ENCODE measurements around the gene MYO5B.
A peak's percentile ranks its signal among the peaks of the same experiment; 100 is the strongest.

The MYO5B gene

GRCh38 chr18:49931179-49931578 lies 263.8 kb downstream of the MYO5B start:
- Histone ChIP-seq H3K36me3 (no peaks in the 10 kb centered on the region), H3K4me3 (no peak overlapping the region), H4K20me1 (no peaks in the 10 kb centered on the region), H3K4me2 (peak overlapping the region; percentile 76), H3K27ac (peak overlapping the region; percentile 68), H3K9me3 (no peaks in the 10 kb centered on the region), H3K9ac (peak overlapping the region; percentile 53; the same call in 1 of the 2 replicates), H3K27me3 (no peaks in the 10 kb centered on the region), H3K4me1 (peaks cover 62% of the 10 kb centered on the region)
- TF ChIP-seq Cebpa-rat (IDR thresholded peaks at IDR 0.05) = no peak

GRCh38 chr18:49926106-49926745 lies 268.7 kb downstream of the MYO5B start:
- H3K27ac ChIP-seq = no peak overlapping the region
- H3K9me3 ChIP-seq = no peaks in the 10 kb centered on the region
- H3K4me1 ChIP-seq = peaks cover 20% of the 10 kb centered on the region
- no peak overlapping the region for H3K4me2 ChIP-seq
- H3K9ac ChIP-seq = no peak overlapping the region
- no peaks in the 10 kb centered on the region for H3K36me3 ChIP-seq
- no peaks in the 10 kb centered on the region for H3K27me3 ChIP-seq
- no peak overlapping the region for H3K4me3 ChIP-seq
- no peak for TF ChIP-seq Cebpa-rat (IDR thresholded peaks at IDR 0.05)
- no peaks in the 10 kb centered on the region for H4K20me1 ChIP-seq

GRCh38 chr18:49924293-49924983 lies 270.5 kb downstream of the MYO5B start:
- H3K27me3 ChIP-seq = no peaks in the 10 kb centered on the region
- H3K36me3 ChIP-seq = no peaks in the 10 kb centered on the region
- no peak overlapping the region for H3K4me2 ChIP-seq
- H4K20me1 ChIP-seq = no peaks in the 10 kb centered on the region
- H3K4me3 ChIP-seq = no peak overlapping the region
- H3K9ac ChIP-seq = no peak overlapping the region
- no peak overlapping the region for H3K27ac ChIP-seq
- TF ChIP-seq Cebpa-rat (IDR thresholded peaks at IDR 0.05) = no peak
- no peaks in the 10 kb centered on the region for H3K9me3 ChIP-seq
- peaks cover 24% of the 10 kb centered on the region for H3K4me1 ChIP-seq

DNA sequence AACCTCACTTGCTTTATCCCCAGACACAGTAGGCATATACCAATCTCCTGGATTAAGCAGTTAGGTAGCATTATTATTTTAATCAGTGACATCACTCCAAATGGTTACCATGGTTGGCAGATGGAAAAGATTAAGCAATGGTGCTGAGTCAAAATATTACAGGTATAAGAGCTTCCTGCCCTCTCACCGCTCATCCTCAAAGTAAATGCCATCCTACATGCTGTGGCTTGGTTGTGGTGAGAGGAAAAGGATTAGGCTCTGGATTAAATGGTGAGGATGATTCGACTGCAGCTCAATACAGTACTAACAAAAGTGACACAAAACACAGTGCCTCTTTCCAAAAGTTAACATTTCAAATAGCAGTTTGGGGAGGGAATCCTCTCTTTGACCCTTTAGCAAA lies 272.7 kb downstream of the MYO5B start:
- H3K27ac ChIP-seq = no peak overlapping the region
- no peak for TF ChIP-seq Cebpa-rat (IDR thresholded peaks at IDR 0.05)
- H3K4me1 ChIP-seq = peaks cover 19% of the 10 kb centered on the region
- no peaks in the 10 kb centered on the region for H3K36me3 ChIP-seq
- no peak overlapping the region for H3K4me3 ChIP-seq
- no peak overlapping the region for H3K9ac ChIP-seq
- no peak overlapping the region for H3K4me2 ChIP-seq
- H3K9me3 ChIP-seq = no peaks in the 10 kb centered on the region
- no peaks in the 10 kb centered on the region for H4K20me1 ChIP-seq
- H3K27me3 ChIP-seq = no peaks in the 10 kb centered on the region

- Histone ChIP-seq H3K36me3 (no peaks in the 10 kb centered on the region), H3K9me3 (no peaks in the 10 kb centered on the region), H3K4me1 (peaks cover 19% of the 10 kb centered on the region), H3K4me3 (no peak overlapping the region), H4K20me1 (no peaks in the 10 kb centered on the region), H3K27ac (no peak overlapping the region), H3K27me3 (no peaks in the 10 kb centered on the region), H3K9ac (no peak overlapping the region), H3K4me2 (peak overlapping the region; percentile 67)
- TF ChIP-seq Cebpa-rat (IDR thresholded peaks at IDR 0.05) = no peak
Measured at GRCh38 chr18:49921318-49921985, 273.5 kb downstream of the MYO5B start.

DNA sequence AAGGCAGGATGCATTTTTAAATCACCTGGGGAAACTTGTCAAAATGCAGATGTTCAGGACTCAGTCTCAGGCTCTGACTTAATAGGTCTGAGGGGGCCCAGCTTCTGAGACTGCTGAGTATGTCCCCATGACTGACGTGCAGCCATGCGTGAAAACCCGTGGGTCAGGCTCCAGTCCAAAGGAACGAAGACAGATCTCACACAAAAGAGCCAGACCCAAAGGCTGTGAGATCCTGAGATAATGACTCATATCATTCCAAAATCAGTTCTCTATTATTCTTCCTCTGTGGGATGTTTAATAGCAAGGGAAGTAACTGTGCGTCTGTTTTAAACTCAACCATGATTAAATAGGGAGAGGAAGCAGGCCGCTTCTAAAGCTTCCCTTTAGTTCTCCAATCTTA lies 274.2 kb downstream of the MYO5B start:
- Histone ChIP-seq H3K9me3 (no peaks in the 10 kb centered on the region), H4K20me1 (no peaks in the 10 kb centered on the region), H3K27me3 (no peaks in the 10 kb centered on the region), H3K27ac (no peak overlapping the region), H3K36me3 (no peaks in the 10 kb centered on the region), H3K4me1 (peaks cover 19% of the 10 kb centered on the region), H3K9ac (no peak overlapping the region), H3K4me2 (peak overlapping the region; percentile 67), H3K4me3 (no peak overlapping the region)
- TF ChIP-seq Cebpa-rat (IDR thresholded peaks at IDR 0.05) = no peak

GRCh38 chr18:49917742-49918141 lies 277.2 kb downstream of the MYO5B start:
- H3K27ac ChIP-seq = no peak overlapping the region
- no peaks in the 10 kb centered on the region for H3K27me3 ChIP-seq
- H4K20me1 ChIP-seq = no peaks in the 10 kb centered on the region
- TF ChIP-seq Cebpa-rat (IDR thresholded peaks at IDR 0.05) = no peak
- H3K4me1 ChIP-seq = peaks cover 19% of the 10 kb centered on the region
- H3K9me3 ChIP-seq = peaks cover 8% of the 10 kb centered on the region
- no peak overlapping the region for H3K9ac ChIP-seq
- H3K36me3 ChIP-seq = no peaks in the 10 kb centered on the region
- H3K4me3 ChIP-seq = no peak overlapping the region
- no peak overlapping the region for H3K4me2 ChIP-seq

DNA sequence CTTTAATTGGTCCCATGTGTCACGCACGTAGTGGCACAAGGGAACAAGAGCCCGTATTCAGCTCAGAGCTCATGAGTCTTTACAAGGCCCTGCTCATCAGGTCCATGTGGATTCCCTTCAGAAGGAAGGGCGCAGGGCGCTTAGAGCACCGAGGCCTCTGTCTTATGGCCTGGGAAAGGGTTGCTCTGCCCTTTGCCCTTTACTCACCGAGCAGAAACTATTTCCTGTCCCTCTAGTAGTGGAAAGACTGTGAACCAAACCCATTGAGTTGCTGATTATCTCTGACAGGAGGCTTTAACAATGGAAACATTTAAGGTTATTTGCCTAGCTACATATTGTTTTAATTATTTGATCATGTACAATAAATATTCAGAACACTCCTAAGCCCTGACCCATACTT lies 279.6 kb downstream of the MYO5B start:
- no peak overlapping the region for H3K4me3 ChIP-seq
- no peak overlapping the region for H3K9ac ChIP-seq
- H3K27me3 ChIP-seq = no peaks in the 10 kb centered on the region

DNA sequence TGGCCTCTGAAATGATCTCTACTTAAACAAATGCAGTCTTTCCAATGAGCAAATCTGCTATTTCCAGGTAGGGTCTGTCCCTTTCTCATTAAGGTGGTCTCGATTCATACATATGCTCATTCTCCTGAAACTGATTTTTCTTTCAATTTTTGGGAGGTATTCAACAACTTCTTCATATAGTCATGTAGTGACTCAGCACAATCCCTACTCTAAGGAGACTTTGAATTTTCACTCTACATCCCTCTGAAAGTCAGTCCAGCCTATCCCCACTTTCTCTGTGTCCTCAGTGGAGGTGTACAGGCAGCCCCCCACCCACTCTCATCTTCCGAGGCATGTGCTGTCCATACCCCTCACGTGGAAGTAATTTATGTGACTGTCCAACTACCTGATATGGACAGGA lies 281.7 kb downstream of the MYO5B start:
- Histone ChIP-seq H3K27ac (no peak overlapping the region), H3K9ac (no peak overlapping the region), H4K20me1 (no peaks in the 10 kb centered on the region), H3K4me1 (no peaks in the 10 kb centered on the region; the same call in 1 of the 2 replicates), H3K4me2 (no peak overlapping the region), H3K27me3 (no peaks in the 10 kb centered on the region), H3K4me3 (no peak overlapping the region), H3K9me3 (peaks cover 22% of the 10 kb centered on the region), H3K36me3 (no peaks in the 10 kb centered on the region)
- no peak for TF ChIP-seq Cebpa-rat (IDR thresholded peaks at IDR 0.05)

More for the DNA sequence above, 279.6 kb downstream of the MYO5B start:
- Histone ChIP-seq H3K27ac (no peak overlapping the region), H4K20me1 (no peaks in the 10 kb centered on the region), H3K9me3 (peaks cover 22% of the 10 kb centered on the region), H3K36me3 (no peaks in the 10 kb centered on the region), H3K4me2 (no peak overlapping the region), H3K4me1 (peaks cover 5% of the 10 kb centered on the region)
- TF ChIP-seq Cebpa-rat (IDR thresholded peaks at IDR 0.05) = no peak

- no peak overlapping the region for H3K27ac ChIP-seq
Measured at GRCh38 chr18:49911427-49911826, 283.5 kb downstream of the MYO5B start.

More at GRCh38 chr18:49911427-49911826, 283.5 kb downstream of the MYO5B start:
- Histone ChIP-seq H3K4me1 (no peaks in the 10 kb centered on the region; the same call in 1 of the 2 replicates), H4K20me1 (no peaks in the 10 kb centered on the region), H3K9me3 (peaks cover 22% of the 10 kb centered on the region), H3K4me2 (no peak overlapping the region), H3K36me3 (no peaks in the 10 kb centered on the region), H3K4me3 (no peak overlapping the region), H3K27me3 (no peaks in the 10 kb centered on the region), H3K9ac (no peak overlapping the region)
- no peak for TF ChIP-seq Cebpa-rat (IDR thresholded peaks at IDR 0.05)

Measured in BLaER1 (cell line).